Cardiac fibroblast (primary cell): Measurements from ENCODE around the gene GPER1.

Experiments
- DNase-seq, 2 donors: peaks; one replicate each; pipeline versions ENCODE4 v3.0.0 to v3.0.0-alpha.2; 2010; ENCODE audit warnings: low read depth in 2 of 2
- H3K4me3 ChIP-seq, 2 donors: replicated peaks in 1 of 2; 1 replicate in 1 of 2; 2 replicates in 1 of 2; pipeline ENCODE4 v1.5.1; 2011; ENCODE audit warnings: low read depth in 2 of 2, low read length in 2 of 2, mild to moderate bottlenecking in 2 of 2, moderate library complexity in 1 of 2
- CTCF ChIP-seq: IDR thresholded peaks from one replicate; pipeline ENCODE4 v1.5.1; 2011; ENCODE audit warnings: low read depth, mild to moderate bottlenecking, low read length, inconsistent platforms

Gene GPER1

DNA sequence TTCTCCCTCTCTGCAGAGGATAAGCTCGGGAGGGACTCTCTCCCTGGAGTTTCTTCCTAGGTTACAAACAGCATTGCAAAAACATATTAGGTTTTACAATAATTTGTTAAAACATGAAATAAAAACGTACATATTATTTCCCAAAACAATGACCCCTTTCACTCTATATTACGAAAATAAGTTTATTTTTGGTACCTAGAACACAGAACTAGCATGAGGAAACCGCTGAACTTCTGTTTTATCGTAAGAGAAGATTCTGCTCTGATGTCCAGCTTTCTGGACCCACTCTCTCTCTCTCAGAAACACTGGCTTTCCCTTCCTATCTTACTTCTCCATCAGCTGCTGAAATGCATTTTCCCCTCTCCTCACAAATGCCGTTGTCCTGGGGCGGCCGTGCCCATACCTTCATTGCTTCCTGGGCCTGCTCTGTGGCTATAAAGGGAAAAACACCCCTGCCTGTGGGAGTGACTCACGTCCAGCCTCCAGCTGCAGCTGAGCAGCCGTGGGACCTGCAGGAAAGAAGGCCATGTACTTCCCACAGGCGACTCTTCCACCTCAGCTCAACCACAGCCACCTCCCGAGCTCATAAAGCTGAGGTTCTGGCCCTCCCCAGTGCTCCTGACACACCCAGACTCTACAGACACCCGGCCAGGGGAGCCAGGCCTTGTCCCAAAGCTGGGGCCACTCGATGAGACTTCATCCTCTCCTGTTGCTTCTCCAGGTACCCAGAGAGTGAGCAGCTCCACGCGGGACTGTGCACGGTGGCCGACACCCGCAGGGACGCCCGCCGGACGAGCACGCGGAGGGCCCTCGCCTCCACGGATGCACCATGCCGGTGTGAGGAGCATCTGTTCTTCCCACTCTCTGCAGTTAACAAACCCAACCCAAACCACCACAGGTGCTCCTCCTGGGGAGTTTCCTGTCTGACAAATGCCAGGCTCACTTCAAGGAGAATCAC lies 3.1 kb downstream of the GPER1 start:
- no peak for TF ChIP-seq CTCF
- no peak overlapping the region for H3K4me3 ChIP-seq
- DNase-seq = peak in 1 of 2 donors; percentile 26

GRCh38 chr7:1091644-1092027 lies 3.7 kb downstream of the GPER1 start:
- H3K4me3 ChIP-seq = no peak overlapping the region
- TF ChIP-seq CTCF = no peak
- no peak for DNase-seq

- no peak for TF ChIP-seq CTCF
- DNase-seq = no peak
- H3K4me3 ChIP-seq = no peak overlapping the region
These were observed 4.3 kb downstream of the GPER1 start for GRCh38 chr7:1092161-1092632.

GRCh38 chr7:1092806-1093501 lies 5.0 kb downstream of the GPER1 start:
- no peak for TF ChIP-seq CTCF
- H3K4me3 ChIP-seq = no peak overlapping the region
- DNase-seq = no peak

DNA sequence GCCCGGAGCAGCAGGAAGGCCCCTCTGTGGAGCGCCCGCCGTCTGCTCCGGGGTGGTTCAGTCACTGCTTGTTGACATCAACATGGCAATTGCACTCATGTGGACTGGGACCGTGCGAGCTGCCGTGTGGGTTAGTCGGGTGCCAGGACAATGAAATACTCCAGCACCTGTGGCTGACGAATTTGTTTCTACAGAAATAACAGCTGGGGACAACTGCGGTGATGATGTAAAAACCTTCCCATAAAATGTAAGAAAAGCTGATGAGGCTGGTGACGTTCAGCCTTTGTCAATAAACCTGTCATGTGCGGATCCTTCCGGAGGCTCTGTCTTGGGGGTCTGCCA lies 5.6 kb downstream of the GPER1 start:
- no peak for TF ChIP-seq CTCF
- H3K4me3 ChIP-seq = no peak overlapping the region
- DNase-seq = no peak

DNA sequence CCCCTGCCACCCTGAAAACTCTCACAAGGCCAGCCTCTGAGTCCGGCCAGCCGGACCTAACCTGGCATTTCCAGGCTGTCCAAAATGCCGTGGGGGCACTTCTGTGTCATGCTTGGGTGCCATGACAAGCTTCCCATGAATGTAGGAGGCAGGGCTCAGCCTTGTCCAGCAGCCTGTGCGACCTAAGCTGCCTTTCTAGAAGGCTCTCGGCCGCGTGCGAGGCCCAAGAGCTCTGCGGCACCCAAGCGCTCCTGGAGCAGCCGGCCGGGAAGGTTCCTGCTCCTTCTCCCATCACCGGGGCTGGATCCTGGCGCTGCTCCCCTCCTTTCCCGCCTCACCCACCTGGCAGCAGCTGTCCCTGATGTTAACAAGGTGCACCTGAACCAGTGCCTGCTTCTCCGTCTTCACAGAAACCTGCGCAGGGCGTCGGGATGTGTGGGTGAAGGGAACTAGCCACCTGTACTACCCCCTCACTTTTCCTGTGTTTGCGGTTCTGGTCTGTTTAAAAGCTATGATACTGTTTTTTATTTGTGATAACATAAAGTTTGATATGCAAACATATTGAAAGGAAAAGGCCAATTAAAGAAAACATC lies 6.1 kb downstream of the GPER1 start:
- DNase-seq = no peak
- H3K4me3 ChIP-seq = no peak overlapping the region
- TF ChIP-seq CTCF = no peak
